ENCODE results near the gene MAN2A1.

Gene MAN2A1

GRCh38 chr5:109682383-109682782 lies 7.3 kb upstream of the MAN2A1 start:
- no peak for DNase-seq

- DNase-seq, result no peak
These were observed 3.8 kb upstream of the MAN2A1 start for GRCh38 chr5:109685916-109686315.

- no peak for DNase-seq
These were observed 1.1 kb upstream of the MAN2A1 start for GRCh38 chr5:109688630-109688969.

DNA sequence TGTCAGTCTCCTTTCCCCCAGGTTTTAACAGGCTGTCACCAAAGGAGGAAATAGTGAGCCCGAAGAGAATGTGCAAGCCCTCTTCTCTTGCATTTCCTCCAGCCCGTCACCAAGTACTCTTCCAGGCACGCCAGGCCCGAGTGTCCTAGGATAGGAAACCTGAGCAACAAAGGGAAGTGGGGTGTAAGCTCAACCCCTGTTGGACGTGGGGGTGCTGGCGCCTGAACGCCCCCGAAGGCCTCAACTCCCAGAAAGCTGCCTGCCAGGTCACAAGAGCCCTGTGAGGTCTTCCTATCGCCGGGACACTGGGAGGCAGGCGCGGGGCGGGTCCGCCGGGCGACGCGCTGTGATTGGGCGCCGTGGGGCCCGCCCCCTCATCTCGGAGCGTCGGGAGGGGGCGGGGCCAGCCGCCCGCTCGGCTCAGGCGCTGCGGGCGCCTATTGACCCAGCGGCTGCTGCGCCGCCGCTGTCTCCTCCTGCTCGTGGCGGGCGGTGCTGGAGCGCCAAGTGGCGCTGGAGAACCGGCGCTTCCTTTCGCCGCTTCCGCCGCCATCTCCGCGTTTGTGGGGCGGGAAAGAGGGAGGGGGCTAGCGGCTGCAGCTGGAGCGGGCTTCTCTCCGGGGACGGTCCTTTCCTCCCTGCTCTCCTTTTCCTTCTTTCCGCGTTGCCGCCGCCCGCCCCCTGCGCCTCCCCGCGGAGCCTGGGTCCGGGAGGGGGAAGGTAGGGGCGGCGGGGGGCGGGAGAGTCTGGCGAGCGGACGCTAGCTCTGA lies 572 bp upstream of the MAN2A1 start:
- peak; percentile 69 for DNase-seq

DNA sequence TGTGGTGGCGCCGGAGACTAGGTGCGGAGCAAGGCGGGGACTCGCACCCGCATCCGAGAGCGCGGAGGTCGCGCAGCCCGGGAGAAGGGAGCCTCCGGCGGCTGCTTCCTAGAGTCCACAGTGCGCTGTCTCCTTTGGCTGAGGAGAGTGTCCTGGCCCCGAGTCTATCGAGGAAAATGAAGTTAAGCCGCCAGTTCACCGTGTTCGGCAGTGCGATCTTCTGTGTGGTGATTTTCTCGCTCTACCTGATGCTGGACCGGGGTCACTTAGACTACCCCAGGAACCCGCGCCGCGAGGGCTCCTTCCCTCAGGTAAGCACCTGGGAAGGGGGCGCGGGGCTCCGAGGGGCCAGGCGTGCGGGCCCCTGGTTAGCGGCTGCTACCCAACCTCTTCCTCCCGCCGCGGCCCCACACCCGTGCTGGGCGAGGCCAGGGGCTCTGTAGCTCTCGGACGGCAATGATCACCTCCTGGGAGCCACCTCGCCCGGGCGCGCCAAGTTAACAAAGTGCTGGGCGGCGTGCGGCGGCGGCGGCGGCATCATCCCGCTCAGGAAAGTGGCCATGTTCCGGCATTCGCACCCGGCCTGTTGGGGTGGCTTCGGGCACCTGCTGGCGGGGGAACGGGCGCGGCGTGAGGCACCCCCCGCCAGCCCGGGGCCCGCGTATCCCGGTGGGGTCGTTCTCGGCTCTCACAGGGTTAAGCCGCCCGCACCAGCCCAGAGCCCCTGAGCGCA lies 681 bp downstream of the MAN2A1 start:
- DNase-seq, result peak; percentile 28

DNA sequence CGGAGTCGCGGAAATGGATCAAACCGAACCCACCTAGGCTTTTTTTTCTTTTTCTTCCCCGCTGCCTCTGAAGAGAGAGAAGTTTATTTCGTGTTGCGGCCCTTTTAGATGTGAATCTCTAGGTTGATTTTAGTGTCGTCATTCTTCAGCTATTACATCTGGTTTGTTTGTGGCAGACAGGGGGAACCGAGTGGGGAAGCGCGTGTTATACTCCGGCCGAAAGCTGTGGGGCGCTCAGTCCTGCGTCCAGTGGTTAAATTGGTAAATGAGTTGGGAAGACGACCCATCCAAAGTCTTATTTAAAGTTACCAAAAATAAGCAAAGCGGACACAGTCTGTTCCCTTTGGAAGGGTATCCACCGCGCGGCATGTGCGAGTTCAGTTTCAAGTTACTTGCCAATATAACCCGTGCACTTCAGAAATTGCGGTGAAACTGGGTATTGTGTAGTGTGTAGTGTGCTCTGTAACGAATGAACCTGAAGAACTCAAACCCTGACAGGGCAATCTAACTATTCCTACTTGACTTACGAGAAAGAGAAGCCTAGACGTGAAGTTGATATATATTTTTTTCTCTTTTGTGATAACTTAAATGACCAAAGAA lies 1.3 kb downstream of the MAN2A1 start:
- peak; percentile 28 for DNase-seq

- no peak for DNase-seq
These were observed 2.3 kb downstream of the MAN2A1 start for GRCh38 chr5:109691996-109692395.

- DNase-seq, result no peak
These were observed 3.1 kb downstream of the MAN2A1 start for GRCh38 chr5:109692852-109693251.

DNA sequence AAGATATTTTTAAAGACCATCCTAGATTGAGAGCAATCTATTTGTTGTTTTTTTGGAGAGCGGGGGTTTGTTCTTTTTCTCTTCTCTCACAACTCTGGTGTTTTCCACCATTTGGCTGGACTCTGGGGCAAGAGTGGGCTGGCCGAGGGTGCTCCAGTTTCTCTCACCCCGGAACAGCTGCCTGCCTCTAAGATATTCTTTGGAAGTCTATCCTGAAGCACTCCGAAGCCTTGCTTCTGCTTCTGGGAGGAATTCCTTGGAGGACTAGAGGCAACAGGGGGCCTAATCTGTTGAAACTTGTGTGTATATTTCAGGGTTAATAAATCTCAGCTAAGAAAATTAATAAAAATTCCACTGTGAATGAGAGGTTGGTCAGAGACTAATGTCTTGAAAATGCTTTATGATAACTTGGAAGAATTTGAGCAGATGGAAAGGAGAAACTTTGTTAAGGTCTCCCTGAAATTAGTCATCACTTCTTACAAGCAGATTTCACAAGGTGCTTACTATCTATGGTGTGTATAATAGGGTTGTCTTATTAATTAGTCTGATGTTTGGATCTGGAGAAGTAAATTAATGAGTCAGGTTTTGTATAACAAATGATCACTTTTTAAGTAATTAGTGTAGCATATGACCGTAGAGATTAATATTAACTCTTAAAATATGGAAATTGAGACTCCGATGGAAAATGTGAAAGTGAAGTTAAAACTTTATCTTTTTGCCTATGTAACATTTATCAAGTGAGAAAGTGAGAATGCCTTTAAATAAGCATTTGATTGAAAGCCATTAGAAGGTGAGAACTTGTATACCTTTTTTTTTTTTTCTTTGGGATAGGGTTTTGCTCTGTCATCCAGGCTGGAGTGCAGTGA lies 4.0 kb downstream of the MAN2A1 start:
- DNase-seq, result no peak

- DNase-seq, result no peak
These were observed 4.7 kb downstream of the MAN2A1 start for GRCh38 chr5:109694451-109694891.

GRCh38 chr5:109695005-109695926 lies 5.5 kb downstream of the MAN2A1 start:
- DNase-seq, result no peak

DNA sequence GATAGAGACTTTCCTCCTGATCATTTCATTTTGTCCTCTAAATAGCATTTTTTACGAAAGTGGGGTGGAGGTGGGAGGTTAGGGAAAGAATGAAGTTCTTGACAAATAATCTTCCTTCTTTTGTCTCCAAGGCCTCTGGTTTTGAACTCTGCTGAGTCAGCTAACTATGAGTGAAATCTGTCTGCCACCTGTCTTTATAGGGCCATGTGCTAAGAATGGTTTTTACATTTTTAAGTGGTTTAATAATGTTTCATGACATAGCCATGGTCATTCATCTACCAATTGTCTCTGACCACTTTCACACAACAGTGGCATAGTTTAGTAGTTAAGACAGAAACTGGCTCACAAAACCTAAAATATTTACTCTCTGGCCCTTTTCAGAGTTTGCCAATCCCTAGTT lies 7.6 kb downstream of the MAN2A1 start:
- no peak for DNase-seq

DNA sequence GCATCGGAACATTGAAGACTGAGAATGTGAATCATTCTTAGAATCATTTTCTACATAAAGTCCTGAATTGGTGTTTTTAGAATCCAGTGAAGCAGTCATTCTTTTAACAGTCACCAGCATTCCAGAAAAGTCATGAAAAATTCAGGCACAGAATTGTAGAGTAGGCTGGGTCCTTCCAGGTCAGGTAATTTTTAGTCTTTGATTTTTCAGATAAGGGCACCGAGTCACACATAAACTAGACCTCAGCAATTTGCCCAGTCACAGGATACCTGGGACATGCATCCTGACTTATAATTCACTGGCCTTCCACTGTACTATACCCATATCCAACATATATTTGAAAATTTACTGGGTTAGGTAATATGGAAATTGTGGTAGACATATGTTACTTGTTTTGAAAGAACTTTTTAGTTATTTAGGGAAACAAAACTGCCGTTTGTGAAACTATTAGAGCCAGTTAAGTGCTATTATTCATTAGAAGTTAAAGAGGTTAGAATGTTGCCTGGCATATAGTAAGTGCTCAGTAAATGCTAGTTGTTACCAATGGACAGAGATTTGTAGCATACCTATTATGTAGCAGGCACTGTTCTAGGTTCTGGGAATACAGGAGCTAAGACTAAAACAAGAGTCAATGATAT lies 10.9 kb downstream of the MAN2A1 start:
- DNase-seq, result no peak

DNA sequence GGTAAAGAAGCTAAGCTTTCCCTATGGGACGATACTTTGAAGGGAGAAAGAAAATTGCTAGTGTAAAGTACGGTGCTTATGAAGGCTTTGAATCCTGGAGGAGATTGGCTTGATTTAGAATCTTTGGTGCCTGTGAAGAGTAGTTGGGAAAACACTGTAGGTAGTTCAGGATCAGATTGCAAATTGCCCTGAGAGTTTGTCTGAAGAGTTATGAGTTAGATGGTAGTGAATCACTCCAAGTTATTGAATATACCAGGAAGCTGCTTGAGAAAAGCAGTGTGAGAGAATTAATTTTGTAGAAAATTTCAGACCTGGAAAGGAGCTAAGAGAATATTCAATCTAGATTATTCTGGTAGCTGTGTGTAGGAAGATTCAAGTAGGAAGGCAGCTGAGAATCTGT lies 11.5 kb downstream of the MAN2A1 start:
- no peak for DNase-seq

DNA sequence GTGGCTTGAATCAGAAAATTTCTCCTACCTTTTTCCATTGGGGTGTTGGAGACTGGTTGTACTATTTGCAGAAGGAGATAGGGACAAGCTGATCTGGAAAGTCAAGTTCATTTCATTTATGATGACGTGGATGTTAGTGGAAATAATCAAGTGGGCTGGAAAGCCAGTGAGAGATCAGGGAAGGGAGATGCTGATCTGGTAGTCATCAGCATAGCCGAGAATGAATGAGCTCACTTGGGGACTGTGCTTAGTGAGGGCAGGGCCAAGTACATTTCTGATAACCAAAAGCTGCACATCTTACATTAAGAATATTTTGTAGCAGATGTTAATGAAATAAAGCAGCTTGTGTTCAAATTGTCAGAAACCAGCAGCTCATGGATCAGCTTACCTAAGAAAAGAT lies 12.1 kb downstream of the MAN2A1 start:
- DNase-seq, result no peak

GRCh38 chr5:109703166-109703565 lies 13.4 kb downstream of the MAN2A1 start:
- no peak for DNase-seq

DNA sequence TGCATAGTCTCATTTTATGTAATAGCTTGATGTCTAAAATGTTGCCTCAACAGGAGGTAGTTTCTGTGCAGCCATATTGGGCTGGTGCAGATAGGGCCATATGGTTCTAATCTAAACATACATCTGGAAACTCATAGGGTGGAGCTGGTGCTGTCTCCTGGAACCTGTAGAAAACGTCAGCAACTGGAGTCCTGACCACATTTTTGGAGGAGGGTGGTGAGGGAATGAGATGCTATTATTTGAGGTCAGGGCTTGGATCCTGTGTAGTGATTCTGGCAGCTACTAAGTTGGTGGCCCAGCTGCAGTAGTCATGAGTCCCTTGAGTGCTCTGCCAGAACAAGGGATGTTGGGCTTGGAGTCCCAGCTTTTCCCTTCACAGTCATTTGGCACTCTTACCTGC lies 14.1 kb downstream of the MAN2A1 start:
- DNase-seq, result no peak

DNA sequence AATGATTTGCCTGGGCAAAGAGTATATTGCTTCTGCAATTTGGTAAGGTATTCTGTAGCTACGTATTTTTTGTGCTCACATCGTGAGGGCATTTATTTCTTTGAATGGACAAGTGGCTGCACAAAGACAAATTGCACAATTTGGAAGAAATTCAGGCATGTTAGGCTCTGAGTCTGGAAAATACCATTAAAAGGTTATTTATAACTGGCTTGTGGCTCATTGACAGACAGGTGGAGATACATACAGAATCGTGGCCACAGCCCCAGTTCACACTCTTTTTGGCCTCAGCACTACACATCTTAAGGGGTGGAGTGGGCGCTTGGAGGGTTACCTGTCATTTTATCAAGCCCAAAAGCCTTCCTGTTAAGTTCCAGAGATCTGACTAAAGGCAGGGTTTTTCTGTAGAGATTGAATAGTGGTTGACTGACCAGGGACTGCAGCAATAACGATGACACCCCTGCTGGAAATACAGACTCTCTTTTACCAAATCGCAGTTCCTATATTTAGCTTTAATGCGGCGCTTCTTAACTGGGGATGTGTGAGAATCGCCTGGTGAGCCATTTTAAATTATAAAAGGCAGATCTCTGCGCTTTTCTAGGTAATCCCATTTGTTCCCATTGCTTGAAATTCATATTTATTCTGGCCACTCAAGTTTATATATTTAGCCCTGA lies 14.7 kb downstream of the MAN2A1 start:
- DNase-seq, result no peak

GRCh38 chr5:109705596-109705995 lies 15.9 kb downstream of the MAN2A1 start:
- DNase-seq, result no peak

GRCh38 chr5:109706095-109706494 lies 16.4 kb downstream of the MAN2A1 start:
- DNase-seq, result no peak

DNA sequence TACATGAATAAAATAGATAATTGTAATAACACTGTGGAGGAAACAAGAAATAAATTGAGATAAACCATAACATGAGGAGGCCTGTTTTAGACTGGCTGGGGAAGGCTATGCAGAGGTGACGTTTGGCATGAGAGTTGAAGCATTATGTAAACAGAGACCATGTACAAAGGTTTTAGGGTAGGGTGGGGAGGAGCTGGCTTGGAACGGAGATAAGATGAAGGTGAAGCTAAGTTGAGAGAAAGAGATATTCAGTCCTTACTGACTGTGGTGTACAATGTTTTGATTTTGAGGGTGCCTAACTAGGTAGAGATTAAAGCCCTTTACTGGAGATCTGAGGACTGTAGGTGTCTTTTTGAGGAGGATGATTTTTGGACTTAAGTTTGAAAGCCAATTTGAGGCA lies 17.8 kb downstream of the MAN2A1 start:
- no peak for DNase-seq
